ENCODE results near the gene IRS4.

GRCh38 chrX:108696690-108697089 is 39.7 kb downstream of the IRS4 start:
- TF ChIP-seq, protein P1, sequence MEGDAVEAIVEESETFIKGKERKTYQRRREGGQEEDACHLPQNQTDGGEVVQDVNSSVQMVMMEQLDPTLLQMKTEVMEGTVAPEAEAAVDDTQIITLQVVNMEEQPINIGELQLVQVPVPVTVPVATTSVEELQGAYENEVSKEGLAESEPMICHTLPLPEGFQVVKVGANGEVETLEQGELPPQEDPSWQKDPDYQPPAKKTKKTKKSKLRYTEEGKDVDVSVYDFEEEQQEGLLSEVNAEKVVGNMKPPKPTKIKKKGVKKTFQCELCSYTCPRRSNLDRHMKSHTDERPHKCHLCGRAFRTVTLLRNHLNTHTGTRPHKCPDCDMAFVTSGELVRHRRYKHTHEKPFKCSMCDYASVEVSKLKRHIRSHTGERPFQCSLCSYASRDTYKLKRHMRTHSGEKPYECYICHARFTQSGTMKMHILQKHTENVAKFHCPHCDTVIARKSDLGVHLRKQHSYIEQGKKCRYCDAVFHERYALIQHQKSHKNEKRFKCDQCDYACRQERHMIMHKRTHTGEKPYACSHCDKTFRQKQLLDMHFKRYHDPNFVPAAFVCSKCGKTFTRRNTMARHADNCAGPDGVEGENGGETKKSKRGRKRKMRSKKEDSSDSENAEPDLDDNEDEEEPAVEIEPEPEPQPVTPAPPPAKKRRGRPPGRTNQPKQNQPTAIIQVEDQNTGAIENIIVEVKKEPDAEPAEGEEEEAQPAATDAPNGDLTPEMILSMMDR (optimal IDR thresholded peaks at IDR 0.05 in 1 of 3, IDR thresholded peaks at IDR 0.05 in 1 of 3, conservative IDR thresholded peaks at IDR 0.05 in 1 of 3; ENCODE audit: extremely low read depth in 1 of 3, insufficient read depth in 2 of 3, low read length in 3 of 3): no peak
- no peak for TF ChIP-seq EZH2 (IDR thresholded peaks at IDR 0.05; ENCODE audit: low read length)
